WTC11 (cell line): ENCODE results near the gene CLIC5. TPM values are rescaled to one million over a fixed set of nuclear protein-coding genes. Genes with fewer than 3 reads are reported as not detected.
"Not testable (repeated sequence)": the region's sequence is repeated elsewhere in the genome, so short reads cannot be mapped to it uniquely, and the experiment has no call there.

Experiments
- ATAC-seq: fragments of 200-7000 bp; cut with Tn5 transposase; 2 replicates; pipeline ENCODE4 v1.10.0; 2021; ENCODE audit warnings: mild to moderate bottlenecking, moderate library complexity
- CTCF ChIA-PET: fragments of 300-600 bp; sonication (Branson Sonifier 250); formaldehyde crosslinking; loops from one replicate; lab custom pipeline; 2021; ENCODE audit warnings: antibody characterized with exemption; lab: Charles Lee
- POLR2A ChIA-PET: fragments of 350-600 bp; sonication (Branson Sonifier 250); formaldehyde crosslinking; loops from one replicate; lab custom pipeline; 2021; ENCODE audit warnings: antibody characterized with exemption; lab: Charles Lee
- DNase-seq: peaks from one replicate; pipeline ENCODE4 v3.0.0; 2021; ENCODE audit warnings: low spot score
- H3K27ac Mint-ChIP-seq: 2 replicates; pipeline ENCODE4 v1.8.0; 2021; ENCODE audit warnings: mixed read lengths
- H3K27me3 Mint-ChIP-seq: 2 replicates; pipeline ENCODE4 v1.8.0; 2021; ENCODE audit warnings: low read depth, mild to moderate bottlenecking, moderate library complexity, mixed read lengths
- H3K36me3 Mint-ChIP-seq: 2 replicates; pipeline ENCODE4 v1.8.0; 2021; ENCODE audit warnings: mixed read lengths
- H3K4me1 Mint-ChIP-seq: 2 replicates; pipeline ENCODE4 v1.8.0; 2022; ENCODE audit warnings: mixed read lengths
- H3K4me3 Mint-ChIP-seq: 2 replicates; pipeline ENCODE4 v1.8.0; 2021; ENCODE audit warnings: mild to moderate bottlenecking, moderate library complexity, mixed read lengths
- H3K9me3 Mint-ChIP-seq: 2 replicates; pipeline ENCODE4 v1.8.0; 2021; ENCODE audit warnings: mixed read lengths
- AFF4 ChIP-seq: sonication (generic); formaldehyde crosslinking; IDR thresholded peaks from 2 replicates; pipeline ENCODE4 v1.8.1; 2023; ENCODE audit warnings: mild to moderate bottlenecking, missing genetic modification reagents, borderline replicate concordance
- ATF1 ChIP-seq: sonication (generic); formaldehyde crosslinking; IDR thresholded peaks from 2 replicates; pipeline ENCODE4 v1.8.1; 2023; ENCODE audit warnings: mild to moderate bottlenecking, moderate library complexity, missing genetic modification reagents
- CDX4 ChIP-seq: fragments of 250-450 bp; sonication (Bioruptor Pico); IDR thresholded peaks from 2 replicates; pipeline ENCODE4 v1.9.0; 2021; ENCODE audit warnings: moderate library complexity, mild to moderate bottlenecking, inconsistent platforms, borderline replicate concordance
- CREB1 ChIP-seq: sonication (generic); formaldehyde crosslinking; IDR thresholded peaks from 2 replicates; pipeline ENCODE4 v1.8.0; 2023; ENCODE audit warnings: mild to moderate bottlenecking, missing genetic modification reagents
- FOXK1 ChIP-seq: sonication (generic); formaldehyde crosslinking; IDR thresholded peaks from 2 replicates; pipeline ENCODE4 v1.8.0; 2022; ENCODE audit warnings: mild to moderate bottlenecking, moderate library complexity, missing genetic modification reagents
- JAZF1 ChIP-seq: fragments of 250-450 bp; sonication (Bioruptor Pico); IDR thresholded peaks from 2 replicates; pipeline ENCODE4 v1.9.0; 2021; ENCODE audit warnings: moderate library complexity, mild to moderate bottlenecking, inconsistent platforms
- NR2C2 ChIP-seq: sonication (generic); formaldehyde crosslinking; IDR thresholded peaks from 2 replicates; pipeline ENCODE4 v1.8.0; 2022; ENCODE audit warnings: mild to moderate bottlenecking, missing genetic modification reagents
- PREB ChIP-seq: sonication (generic); formaldehyde crosslinking; IDR thresholded peaks from 2 replicates; pipeline ENCODE4 v1.8.1; 2022; ENCODE audit warnings: mild to moderate bottlenecking, missing genetic modification reagents, moderate library complexity, borderline replicate concordance
- TCF7 ChIP-seq: sonication (generic); formaldehyde crosslinking; IDR thresholded peaks from 2 replicates; pipeline ENCODE4 v1.8.0; 2022; ENCODE audit warnings: mild to moderate bottlenecking, low read depth, missing genetic modification reagents, moderate library complexity
- USF1 ChIP-seq: sonication (generic); formaldehyde crosslinking; IDR thresholded peaks from 2 replicates; pipeline ENCODE4 v1.8.0; 2022; ENCODE audit warnings: mild to moderate bottlenecking, missing genetic modification reagents
- ZMAT4 ChIP-seq: fragments of 250-450 bp; sonication (Bioruptor Pico); IDR thresholded peaks from 2 replicates; pipeline ENCODE4 v1.9.0; 2021; ENCODE audit warnings: mild to moderate bottlenecking
- ZSCAN18 ChIP-seq: fragments of 250-450 bp; sonication (Bioruptor Pico); IDR thresholded peaks from 2 replicates; pipeline ENCODE4 v2.1.2; 2022; ENCODE audit warnings: mild to moderate bottlenecking, moderate library complexity
- total RNA-seq: library from RNA; stranded (reverse); gene quantifications from 3 replicates; pipeline ENCODE4 v1.2.3, GENCODE V29; 2021

Gene CLIC5
- total RNA-seq, 1 experiment from 2014 or later, result 0.22 TPM

GRCh38 chr6:45927421-45928320 is 88.0 kb downstream of the CLIC5 start:
- ChIA-PET CTCF (interaction anchor here (0.7 to 3.0 kb wide), 11 partner anchors 9 to 1452 kb away, joined by 3 to 10 read pairs (median 3); no protein-coding TSS in a partner anchor), POLR2A (no interaction called here)
- peak overlapping the region; percentile 20; the same call in 1 of the 2 replicates for H3K27ac Mint-ChIP-seq

GRCh38 chr6:45926423-45926822 is 89.2 kb downstream of the CLIC5 start:
- H3K4me1 Mint-ChIP-seq, result peaks cover 43% of the 10 kb centered on the region
- CTCF ChIA-PET, result interaction anchor here (0.7 to 3.0 kb wide), 10 partner anchors 25 to 1451 kb away, joined by 3 to 10 read pairs (median 3); no protein-coding TSS in a partner anchor
- ATAC-seq, result not testable (repeated sequence)

More at GRCh38 chr6:45927421-45928320, 88.0 kb downstream of the CLIC5 start:
- no peak for DNase-seq
- Mint-ChIP-seq H3K4me3 (no peak overlapping the region), H3K36me3 (no peaks in the 10 kb centered on the region), H3K4me1 (peaks cover 41% of the 10 kb centered on the region), H3K27me3 (peaks cover 3% of the 10 kb centered on the region; the same call in 1 of the 2 replicates), H3K9me3 (no peaks in the 10 kb centered on the region)
- peak; percentile 65 for ATAC-seq
- TF ChIP-seq AFF4 (CRISPR knock-in tag) (no peak), PREB (CRISPR knock-in tag) (no peak), NR2C2 (CRISPR knock-in tag) (no peak)

GRCh38 chr6:45924763-45925342 is 90.8 kb downstream of the CLIC5 start:
- Mint-ChIP-seq H3K4me3 (no peak overlapping the region), H3K27ac (no peak overlapping the region)
- TF ChIP-seq JAZF1 (CRISPR knock-in tag), result no peak
- no peak for TF ChIP-seq CREB1 (CRISPR knock-in tag)
- TF ChIP-seq USF1, result no peak
- TF ChIP-seq FOXK1 (CRISPR knock-in tag), result no peak
- TF ChIP-seq ZSCAN18, result no peak
- no peak for TF ChIP-seq ATF1 (CRISPR knock-in tag)
- TF ChIP-seq PREB (CRISPR knock-in tag), result no peak
- no peak for TF ChIP-seq TCF7 (CRISPR knock-in tag)
- TF ChIP-seq CDX4, result no peak
- no peak for TF ChIP-seq ZMAT4
- TF ChIP-seq, all 79 proteins: peak for 0
- Mint-ChIP-seq H3K4me1 (peaks cover 36% of the 10 kb centered on the region), H3K36me3 (no peaks in the 10 kb centered on the region), H3K27me3 (peaks cover 11% of the 10 kb centered on the region; the same call in 1 of the 2 replicates), H3K9me3 (no peaks in the 10 kb centered on the region)
- ATAC-seq (no peak), DNase-seq (no peak)
- ChIA-PET POLR2A (no interaction called here), CTCF (interaction anchor here (1.4 to 1.5 kb wide), 2 partner anchors 45 to 547 kb away, joined by 3 to 4 read pairs; partner anchors contain the start of gene SUPT3H)

More at GRCh38 chr6:45926423-45926822, 89.2 kb downstream of the CLIC5 start:
- POLR2A ChIA-PET, H3K27me3 Mint-ChIP-seq, H3K9me3 Mint-ChIP-seq, H3K4me3 Mint-ChIP-seq, H3K27ac Mint-ChIP-seq, DNase-seq, H3K36me3 Mint-ChIP-seq: not testable (repeated sequence)
